ENCODE measurements around the gene WDPCP.
"Not testable (repeated sequence)": the region's sequence is repeated elsewhere in the genome, so short reads cannot be mapped to it uniquely, and the experiment has no call there.

GRCh38 chr2:63573026-63573425, 15.3 kb downstream of the WDPCP start:
- not testable (repeated sequence) for TF ChIP-seq CTCF (conservative IDR thresholded peaks at IDR 0.05); ZFX (IDR thresholded peaks at IDR 0.05)
